ENCODE results near the gene TIMM22.

TIMM22 gene

DNA sequence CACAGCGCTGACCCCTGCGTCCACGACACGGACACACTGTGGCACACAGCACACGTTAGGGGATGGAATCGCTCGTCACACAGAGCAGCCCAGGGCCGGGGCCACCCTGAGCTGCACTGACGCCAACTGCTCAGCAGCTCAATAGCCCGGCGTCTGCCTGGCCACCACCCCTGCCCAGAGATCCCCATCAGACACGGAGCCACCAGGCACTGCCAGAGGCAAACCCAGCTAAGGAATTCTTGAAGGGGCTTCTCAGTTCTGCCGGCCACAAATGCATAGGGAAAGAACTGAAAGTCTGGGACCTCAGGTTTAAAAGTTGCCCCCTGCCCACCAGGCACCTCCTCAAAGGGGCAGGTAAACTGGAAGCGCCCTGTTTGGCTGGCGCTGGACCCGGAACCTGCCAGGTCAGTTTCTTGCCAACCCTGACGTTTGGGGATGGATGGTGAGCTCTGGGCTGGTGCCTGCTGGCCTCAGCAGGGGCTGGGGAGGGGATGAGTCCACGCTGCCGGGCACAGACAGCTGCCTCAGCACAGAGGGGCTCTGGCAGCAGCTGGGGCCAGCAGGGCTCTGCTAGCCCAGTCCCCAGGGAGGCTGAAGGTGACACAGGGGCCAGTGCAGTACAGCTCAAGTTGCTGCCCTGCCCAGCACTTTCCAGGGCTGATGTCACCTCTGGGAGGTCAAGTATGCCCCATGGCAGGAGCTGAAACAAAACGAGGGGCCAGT is 33.2 kb downstream of the TIMM22 start:
- no peak for DNase-seq (ENCODE audit: low read depth)
- no peak for TF ChIP-seq CTCF (IDR thresholded peaks at IDR 0.05; ENCODE audit: control insufficient read depth, extremely low read depth, insufficient read depth)
- 0 out of 2 replicates have a peak overlapping the region, but pooled peaks have one; percentile 5 for H3K4me3 ChIP-seq (ENCODE audit: low read depth, low read length)

DNA sequence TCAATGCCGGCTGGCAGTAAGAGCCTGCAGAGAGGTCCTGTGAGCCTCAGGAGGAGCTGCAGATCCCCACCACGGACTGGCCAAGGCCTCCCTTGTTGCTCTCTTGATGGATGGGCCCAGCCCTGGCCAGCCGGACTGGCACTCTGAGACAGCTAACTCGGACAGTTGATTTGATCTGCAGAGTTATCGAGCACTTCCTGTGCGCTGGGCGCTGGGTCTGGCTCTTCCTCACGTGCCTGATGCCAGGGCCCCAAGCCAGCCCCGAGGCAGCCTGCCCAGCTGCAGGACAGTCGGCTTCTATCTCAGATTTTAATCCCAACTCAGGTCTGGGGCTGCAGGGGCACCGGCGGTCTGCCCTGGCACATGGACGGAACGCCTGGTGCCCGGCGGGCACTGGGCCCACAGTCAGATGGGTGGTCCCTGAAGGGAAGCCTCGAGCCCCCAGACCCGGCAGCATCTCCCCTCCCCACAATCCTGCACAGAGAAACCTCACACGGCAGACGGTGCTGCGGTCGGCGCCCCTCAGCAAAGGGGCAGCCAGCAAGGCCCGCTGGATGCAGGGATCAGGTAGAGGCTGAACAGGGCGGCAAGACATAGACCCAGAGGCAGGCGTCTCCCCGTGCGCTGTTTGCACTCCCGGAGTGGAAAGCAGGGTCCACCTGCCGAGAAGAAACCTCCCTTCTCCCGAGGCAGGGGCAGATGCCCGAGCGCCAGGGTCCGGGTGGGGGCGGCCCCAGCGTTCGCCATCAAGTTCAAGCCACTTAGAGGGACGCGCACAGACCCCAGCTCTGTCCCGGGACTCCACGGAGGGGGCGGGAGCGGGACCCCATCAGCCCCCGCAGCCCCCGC is 34.0 kb downstream of the TIMM22 start:
- 0 out of 2 replicates have a peak overlapping the region, but pooled peaks have one; percentile 5 for H3K4me3 ChIP-seq (ENCODE audit: low read depth, low read length)
- peak; percentile 64 for DNase-seq (ENCODE audit: low read depth)
- TF ChIP-seq CTCF (IDR thresholded peaks at IDR 0.05; ENCODE audit: control insufficient read depth, extremely low read depth, insufficient read depth): no peak

DNA sequence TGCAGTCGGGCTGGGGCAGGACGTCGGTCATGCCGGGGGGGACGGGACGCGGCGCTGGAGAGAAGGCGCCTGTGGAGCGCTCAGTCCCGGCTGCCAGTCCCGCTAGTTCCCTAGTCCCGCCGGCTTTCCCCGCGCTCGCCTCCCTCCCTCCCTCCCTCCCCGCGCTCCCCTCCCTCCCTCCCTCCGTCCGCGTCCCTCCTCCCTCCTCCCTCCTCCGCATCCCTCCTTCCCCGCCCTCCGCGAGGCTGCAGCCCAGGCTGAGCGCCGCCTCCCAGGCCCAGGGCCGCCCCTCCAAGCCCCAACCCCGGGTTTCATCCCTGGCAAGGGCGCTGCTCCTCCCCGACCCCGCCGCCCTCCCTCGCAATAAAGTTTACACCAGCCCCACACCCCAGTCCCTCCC is 34.8 kb downstream of the TIMM22 start:
- no peak overlapping the region for H3K4me3 ChIP-seq (ENCODE audit: low read depth, low read length)
- TF ChIP-seq CTCF (IDR thresholded peaks at IDR 0.05; ENCODE audit: control insufficient read depth, extremely low read depth, insufficient read depth): no peak
- DNase-seq (ENCODE audit: low read depth): no peak

DNA sequence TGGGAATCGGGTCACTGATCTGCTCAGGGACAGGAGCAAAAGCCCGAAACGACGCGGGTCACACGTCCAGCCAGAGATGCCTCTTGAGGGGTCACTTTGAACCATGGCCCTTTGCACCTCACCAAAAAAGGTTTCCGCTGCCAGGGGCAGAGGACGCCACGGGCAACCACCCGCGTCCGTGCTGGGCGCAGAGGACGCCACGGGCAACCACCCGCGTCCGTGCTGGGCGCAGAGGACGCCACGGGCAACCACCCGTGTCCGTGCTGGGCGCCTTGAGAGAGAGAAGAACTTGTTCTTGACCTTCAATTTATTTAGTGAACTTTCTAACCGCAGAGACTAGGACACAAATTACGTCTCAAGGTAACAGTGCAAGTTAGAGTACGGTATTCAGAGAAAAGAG is 35.5 kb downstream of the TIMM22 start:
- no peak for DNase-seq (ENCODE audit: low read depth)
- TF ChIP-seq CTCF (IDR thresholded peaks at IDR 0.05; ENCODE audit: control insufficient read depth, extremely low read depth, insufficient read depth): no peak
- H3K4me3 ChIP-seq (ENCODE audit: low read depth, low read length): no peak overlapping the region

DNA sequence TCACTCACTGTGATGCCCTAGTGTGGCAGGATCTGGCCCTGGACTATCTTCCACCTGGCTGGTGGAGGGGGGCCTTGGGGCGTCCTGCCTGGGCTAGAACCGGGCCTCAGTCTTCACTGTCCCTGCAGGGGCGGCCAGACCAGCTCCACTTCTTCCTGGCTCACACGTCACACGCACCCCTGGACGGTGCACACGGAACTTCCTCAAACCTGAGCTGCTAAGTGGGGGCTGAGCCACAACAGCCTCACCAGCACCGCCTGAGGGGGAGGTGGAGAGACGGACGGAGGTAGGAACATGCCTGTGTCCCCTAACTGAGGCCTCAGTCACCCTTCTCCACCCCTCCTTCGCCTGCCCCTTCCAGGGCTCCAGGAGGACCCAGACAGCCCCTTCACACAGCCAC is 36.6 kb downstream of the TIMM22 start:
- TF ChIP-seq CTCF (IDR thresholded peaks at IDR 0.05; ENCODE audit: control insufficient read depth, extremely low read depth, insufficient read depth): no peak
- H3K4me3 ChIP-seq (ENCODE audit: low read depth, low read length): no peak overlapping the region
- no peak for DNase-seq (ENCODE audit: low read depth)

- H3K4me3 ChIP-seq (ENCODE audit: low read depth, low read length): no peak overlapping the region
- DNase-seq (ENCODE audit: low read depth): no peak
- no peak for TF ChIP-seq CTCF (IDR thresholded peaks at IDR 0.05; ENCODE audit: control insufficient read depth, extremely low read depth, insufficient read depth)
Measured at GRCh38 chr17:1034652-1035210, 37.8 kb downstream of the TIMM22 start.
